IPS-18c (cell line): ENCODE data around the gene LUZP2.
A peak's percentile ranks its signal among the peaks of the same experiment; 100 is the strongest.

Experiments
- H3K4me3 ChIP-seq: 2 replicates; pipeline ENCODE4 v1.7.0; 2013; ENCODE audit warnings: low read depth, mild to moderate bottlenecking, low read length, moderate library complexity; ENCODE audit not compliant: insufficient read depth
- H3K9me3 ChIP-seq: one replicate; pipeline ENCODE4 v1.6.1; 2013; ENCODE audit warnings: mild to moderate bottlenecking, low read length, moderate library complexity; ENCODE audit not compliant: control insufficient read depth, insufficient read depth

Gene LUZP2

DNA sequence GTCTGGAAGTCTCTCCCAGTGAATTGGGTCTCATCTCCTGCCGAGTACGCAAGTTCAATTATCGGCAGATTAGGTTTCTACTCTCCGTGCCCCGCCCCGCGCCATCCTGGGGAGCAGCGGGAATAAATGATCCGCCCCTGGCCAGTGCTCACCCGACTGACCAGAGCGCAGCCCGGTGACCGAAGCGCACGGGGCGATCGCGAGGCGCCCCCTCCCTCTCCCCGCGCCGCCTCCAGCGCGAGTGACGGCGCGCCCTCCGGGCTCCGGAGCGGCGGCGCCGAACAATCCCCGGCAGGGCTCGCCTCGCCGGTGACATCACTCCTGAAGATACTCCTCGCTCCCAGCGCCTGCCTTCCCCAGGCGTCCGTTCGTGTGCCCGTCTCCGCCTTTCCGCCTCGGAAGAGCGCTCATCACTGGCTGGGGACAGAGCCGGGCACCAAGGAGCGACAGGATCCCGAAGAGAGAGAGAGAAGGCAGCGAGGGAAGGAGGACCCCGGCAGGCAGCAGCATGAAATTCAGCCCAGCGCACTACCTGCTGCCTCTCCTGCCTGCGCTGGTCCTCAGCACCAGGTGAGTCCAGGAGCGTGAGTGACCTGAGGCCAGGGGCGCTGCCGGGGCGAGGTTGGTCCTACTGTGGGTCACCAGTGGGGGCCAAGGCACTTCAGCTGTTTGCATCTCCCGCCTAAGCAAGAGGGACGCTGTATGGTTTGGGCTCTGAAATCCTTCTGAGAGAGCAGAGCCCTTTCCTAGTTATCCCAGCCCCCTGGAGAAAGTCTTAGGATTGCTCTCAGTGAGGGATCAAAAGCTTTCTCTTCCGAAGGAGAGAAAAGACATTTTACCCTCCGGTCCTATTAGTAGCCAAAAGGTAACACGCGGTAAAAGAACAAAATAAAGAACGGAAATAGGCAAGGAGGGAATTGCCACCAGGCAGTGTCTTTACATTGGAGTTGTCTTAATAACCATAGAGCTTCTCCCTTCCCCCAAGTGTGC is at the start of gene LUZP2:
Gene LUZP2 (plus strand): TSS at position 318 of the 990 bp plus-strand sequence.
- no peaks in the 10 kb centered on the region for H3K9me3 ChIP-seq

DNA sequence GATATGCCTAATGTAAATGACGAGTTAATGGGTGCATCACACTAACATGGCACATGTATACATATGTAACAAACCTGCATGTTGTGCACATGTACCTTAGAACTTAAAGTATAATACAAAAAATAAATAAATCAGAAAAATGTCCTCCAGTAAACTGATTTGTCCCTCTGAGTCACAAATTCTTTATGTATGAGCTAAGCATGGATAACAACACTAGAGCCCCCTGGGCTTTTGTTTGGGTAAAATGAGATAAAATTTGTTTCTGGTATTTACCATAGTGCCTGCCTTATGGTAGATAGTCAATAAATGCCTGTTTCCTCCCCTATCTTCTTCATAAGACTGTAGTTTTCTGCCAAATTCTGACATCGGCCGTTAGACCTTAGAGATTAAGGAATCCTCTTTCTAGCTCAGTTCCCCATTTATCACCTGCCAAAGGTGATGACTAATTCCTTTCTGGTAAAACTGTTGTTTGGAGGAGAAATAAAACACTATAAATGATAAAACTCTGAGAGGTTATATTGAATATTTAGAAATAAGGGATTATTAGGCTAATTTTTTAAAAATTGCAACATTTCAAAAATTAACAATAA is 43.6 kb upstream of the LUZP2 start:
- no peak overlapping the region for H3K4me3 ChIP-seq
- no peaks in the 10 kb centered on the region for H3K9me3 ChIP-seq

More for the DNA sequence above, at the start of gene LUZP2:
- H3K4me3 ChIP-seq, result peak within 1 kb of the TSS; percentile 80

DNA sequence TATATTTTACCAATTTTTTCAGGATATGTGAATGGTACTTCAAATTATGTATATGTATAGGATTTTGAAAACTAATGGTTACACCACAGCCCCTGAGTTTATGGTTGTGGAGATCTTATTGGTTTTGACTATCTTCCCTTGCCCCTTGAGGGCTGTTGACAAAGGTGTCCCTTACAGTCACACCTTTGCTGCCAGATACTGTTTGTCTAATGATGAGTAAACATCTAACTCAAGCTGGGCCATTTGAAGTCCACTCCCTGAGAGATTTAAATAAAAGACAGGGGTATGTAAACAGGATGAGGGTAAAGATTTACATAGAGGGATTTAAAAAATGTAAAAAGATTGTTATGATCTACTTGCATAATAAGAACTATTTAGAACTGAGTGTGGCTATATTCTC is 38.9 kb upstream of the LUZP2 start:
- Histone ChIP-seq H3K4me3 (no peak overlapping the region), H3K9me3 (no peaks in the 10 kb centered on the region)

DNA sequence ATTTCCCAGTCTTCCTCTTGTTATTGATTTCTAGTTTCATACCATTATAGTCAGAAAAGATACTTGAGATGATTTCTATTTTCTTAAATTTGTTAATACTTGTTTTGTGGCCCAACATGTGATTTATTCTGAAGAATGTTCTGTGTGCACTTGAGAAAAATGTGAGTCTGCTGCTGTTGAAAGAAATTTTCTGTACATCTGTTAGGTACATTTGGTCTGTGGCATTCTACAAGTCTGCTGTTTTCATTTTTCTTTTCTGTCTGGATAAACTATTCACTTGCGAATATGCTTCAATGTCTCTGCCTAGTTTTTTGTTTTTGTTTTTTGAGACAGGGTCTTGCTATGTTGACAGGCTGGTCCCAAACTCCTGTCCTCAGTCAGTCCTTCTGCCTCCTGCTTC is 26.4 kb upstream of the LUZP2 start:
- Histone ChIP-seq H3K9me3 (no peaks in the 10 kb centered on the region), H3K4me3 (no peak overlapping the region)

DNA sequence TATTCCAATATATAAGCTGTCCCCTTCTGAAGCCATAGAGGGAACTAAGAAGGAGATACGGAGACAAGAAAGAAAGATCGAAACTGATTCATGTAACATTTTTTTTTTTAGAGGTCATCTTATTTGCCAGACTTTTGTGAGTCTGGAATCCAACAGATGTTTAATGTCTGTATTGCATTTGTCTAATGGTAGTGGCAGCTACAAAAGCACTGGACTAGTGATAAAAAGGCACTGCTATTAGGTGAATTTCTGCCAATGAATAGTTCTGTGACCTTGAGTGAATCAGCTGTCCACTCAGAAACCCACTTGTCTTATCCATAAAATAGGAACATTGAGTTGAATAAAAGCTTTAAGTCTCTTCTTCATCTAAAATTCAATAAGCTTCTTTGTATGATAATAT is 25.8 kb upstream of the LUZP2 start:
- Histone ChIP-seq H3K9me3 (no peaks in the 10 kb centered on the region), H3K4me3 (no peak overlapping the region)

DNA sequence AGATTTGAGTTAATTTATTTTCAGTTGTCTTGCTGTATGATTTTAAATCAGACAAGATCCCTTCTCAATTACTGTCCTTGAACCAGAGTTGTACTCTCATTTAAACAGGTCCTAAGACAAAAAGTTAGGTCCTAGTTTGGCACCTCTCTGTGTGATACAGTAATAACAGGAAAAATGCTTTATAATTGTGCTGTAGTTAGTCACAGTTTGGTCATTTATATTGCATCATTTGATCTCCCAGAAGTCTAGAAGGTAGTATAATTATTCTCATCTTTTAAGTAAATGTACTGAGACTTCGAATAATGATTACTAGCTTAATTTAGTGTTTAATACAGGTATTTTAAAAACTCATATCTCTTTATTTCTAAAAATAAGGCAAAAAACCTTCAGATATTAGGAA is 18.1 kb upstream of the LUZP2 start:
- H3K4me3 ChIP-seq, result no peak overlapping the region
- H3K9me3 ChIP-seq, result no peaks in the 10 kb centered on the region

DNA sequence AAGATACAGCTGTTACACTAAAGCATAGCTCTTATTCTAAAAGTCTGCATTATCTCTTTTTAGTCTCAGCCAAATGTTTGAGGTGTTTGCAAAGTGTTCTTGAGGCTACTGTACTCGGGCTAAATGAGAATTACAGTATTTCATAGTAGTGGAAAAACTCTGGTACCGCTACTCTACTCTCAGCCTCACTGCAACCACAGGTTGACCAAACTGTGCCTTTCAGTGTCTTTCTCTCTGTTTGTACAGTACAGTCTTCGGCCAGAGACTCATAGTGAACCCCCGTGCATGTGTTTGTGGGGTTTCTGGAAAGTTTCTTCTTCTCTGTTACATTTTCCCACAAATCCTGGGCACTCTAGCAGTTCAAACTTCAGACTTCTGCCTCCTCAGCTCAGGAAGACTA is 7.4 kb upstream of the LUZP2 start:
- no peaks in the 10 kb centered on the region for H3K9me3 ChIP-seq
- no peak overlapping the region for H3K4me3 ChIP-seq

DNA sequence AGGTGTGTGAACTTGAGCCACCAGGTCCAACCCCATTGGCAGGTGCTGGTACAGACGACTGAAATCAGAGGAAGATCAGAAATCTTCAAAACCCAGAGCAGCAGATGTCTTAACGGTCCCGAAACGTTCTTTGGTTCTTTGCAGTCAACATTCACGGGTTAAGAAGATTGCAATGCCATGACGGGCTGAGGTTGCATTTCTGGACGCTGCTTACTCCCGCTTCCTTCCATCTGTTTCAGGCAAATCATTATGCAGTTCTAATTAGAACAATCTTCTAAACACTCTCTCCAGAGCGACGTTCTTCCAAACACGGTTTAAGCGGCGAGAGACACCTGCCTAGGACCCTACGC is 492 bp upstream of the LUZP2 start:
- Histone ChIP-seq H3K4me3 (peak overlapping the region; percentile 80), H3K9me3 (no peaks in the 10 kb centered on the region)

DNA sequence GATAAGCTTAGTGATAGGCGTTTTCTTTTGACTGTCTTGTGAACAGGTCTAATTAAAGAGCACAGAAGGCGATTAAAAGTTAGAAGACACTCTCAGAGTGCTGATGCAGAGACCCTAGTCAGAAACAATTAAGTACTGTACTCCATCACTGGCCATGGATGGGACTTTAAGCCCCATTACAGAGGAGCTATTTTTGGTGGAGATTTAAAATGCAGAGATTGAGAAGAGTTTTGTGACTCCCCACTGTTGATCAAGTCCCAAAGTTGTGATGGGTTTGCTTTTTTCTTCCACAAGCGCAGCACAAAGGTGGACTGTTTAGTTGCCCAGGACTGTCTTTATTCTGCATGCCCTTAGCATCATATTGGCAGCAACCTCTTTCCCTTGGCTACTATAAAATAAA is 978 bp downstream of the LUZP2 start:
- Histone ChIP-seq H3K4me3 (peak overlapping the region; percentile 80), H3K9me3 (no peaks in the 10 kb centered on the region)

DNA sequence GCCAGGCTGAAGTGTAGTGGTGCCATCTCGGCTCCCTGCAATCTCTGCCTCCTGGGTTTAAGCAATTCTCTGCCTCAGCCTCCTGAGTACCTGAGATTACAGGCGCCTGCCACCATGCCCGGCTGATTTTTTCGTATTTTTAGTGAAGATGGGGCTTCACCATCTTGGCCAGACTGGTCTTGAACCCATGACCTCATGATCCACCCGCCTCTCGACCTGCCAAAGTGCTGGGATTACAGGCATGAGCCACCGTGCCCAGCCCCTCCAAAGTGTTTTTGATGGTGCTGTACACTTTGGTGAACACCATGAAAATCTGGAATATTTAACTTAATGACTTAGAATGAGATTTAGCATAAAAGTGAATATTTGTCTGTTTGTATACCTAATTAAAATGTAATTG is 5.6 kb downstream of the LUZP2 start:
- H3K9me3 ChIP-seq, result no peaks in the 10 kb centered on the region
- no peak overlapping the region for H3K4me3 ChIP-seq

DNA sequence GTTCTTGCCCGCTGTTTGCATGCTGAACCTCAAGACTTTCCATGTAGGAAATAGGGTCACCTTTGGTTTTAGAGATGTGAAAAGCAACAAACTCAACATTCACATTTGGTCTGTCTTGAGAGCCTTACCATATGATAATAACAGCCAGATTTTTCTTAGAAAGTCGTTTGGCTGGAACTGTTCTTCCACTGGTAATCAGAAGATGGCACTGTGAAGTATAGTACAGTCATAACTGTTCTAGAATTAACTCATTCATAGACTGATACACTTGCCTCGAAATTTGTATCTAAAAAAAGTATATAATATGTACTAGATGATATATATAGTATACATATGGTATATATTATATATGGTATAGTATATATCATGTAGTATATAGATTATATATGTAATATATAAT is 12.3 kb downstream of the LUZP2 start:
- no peak overlapping the region for H3K4me3 ChIP-seq
- H3K9me3 ChIP-seq, result no peaks in the 10 kb centered on the region

DNA sequence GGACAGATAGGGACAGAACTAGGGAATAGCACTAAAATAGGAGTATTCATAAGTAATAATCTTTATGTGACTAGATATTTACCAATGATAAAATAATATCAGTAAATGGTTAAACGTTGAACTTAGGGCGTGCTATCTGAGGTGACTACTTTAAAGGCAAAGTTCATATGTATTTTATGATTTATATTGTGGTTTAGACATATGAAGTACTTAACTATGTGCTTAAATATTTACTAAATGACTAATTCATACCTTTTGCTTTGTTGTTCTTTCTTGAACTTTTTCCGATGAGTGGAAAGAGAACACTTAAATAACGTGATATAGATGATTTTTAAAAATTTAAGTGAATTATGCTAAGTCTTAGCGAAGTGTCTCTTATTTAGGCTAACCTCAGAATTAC is 14.7 kb downstream of the LUZP2 start:
- Histone ChIP-seq H3K4me3 (no peak overlapping the region), H3K9me3 (no peaks in the 10 kb centered on the region)

DNA sequence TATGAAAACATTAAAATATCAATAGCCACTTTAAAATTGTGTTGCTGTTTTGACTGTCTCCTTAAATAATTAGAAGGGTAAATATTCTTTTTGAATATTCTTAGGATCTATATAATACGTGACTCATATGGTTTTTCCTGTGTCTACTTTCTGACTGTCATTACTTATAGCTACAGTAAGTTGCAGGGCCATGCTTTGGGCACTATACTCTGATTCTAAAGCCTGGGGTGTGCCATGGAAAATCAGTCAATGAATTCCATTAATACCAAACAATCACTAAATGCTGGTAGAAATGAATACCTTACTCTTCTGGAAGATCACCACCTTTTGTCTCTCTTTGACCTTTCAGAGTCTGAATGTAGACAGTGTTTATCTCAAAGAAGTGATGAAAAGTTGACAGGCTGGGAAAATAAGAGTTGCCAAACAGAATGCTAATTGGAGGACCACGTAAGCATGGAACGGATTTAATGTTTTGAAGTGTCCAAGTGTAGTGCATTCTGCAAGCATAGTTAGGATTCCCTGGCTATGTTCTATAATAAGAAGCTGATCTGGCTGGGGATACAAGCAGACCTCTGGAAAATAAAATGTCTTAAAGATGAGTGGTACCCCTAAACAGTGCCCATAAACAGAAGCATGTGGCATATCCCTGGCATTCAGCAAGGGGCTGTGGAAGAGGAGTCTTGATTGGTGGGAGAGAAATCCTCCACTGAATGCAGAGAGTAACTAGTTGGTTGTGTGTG is 16.8 kb downstream of the LUZP2 start:
- Histone ChIP-seq H3K9me3 (no peaks in the 10 kb centered on the region), H3K4me3 (no peak overlapping the region)

DNA sequence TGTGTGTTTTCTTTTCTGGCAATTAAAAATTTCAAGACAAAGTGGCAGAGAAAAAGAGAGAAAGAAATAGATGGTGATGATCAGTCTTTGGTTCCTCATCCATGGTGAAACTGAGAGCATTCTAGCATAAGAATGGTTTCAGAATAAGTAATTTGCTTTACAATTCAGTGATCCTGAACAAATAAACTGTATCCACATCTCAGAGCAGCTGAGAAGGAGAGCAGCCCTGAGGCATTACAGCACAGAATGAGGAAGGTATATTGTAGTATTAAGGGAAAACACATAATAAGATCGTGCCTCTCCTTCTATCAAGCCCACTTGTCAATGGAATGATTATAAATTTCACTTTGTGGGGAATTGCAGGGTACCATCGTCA is 17.4 kb downstream of the LUZP2 start:
- Histone ChIP-seq H3K4me3 (no peak overlapping the region), H3K9me3 (no peaks in the 10 kb centered on the region)

DNA sequence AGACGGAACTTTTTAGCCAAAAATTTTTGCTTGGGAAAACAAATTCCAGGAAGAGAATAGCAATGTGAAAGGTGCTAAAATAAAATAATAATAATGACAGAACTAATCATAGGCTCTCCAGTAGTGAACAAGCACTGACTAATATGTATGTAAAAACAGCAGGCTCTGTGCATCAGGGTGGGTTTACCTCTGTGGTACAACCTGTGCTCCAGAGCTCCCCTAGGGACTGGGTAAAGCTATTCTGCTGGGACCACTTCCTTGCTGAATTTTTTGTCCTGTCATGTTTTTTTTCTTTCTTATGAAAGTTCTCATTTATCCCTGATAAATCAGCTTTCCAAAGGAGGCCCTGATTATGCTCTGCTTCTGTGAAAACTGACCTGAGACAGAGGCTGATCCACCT is 18.8 kb downstream of the LUZP2 start:
- H3K9me3 ChIP-seq, result no peaks in the 10 kb centered on the region
- no peak overlapping the region for H3K4me3 ChIP-seq

DNA sequence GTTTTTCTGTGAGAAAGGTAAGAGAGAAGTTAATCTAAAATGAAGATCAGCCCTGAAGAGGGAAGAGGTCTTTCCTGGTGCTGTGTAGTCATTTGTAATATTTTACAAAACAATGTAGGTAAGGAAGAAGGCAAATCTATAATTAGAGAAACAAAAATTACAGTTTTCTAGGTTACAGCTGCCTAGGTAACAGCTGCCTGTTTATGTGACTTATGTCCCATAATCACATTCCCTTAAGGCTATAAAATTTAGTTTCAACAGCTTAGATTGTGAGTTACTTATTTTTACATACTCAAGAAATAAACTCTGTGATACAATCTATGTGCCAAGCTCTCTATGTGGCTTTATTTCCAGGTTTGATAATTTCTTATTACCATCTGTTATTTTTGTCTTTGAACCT is 19.8 kb downstream of the LUZP2 start:
- H3K9me3 ChIP-seq, result no peaks in the 10 kb centered on the region
- no peak overlapping the region for H3K4me3 ChIP-seq

DNA sequence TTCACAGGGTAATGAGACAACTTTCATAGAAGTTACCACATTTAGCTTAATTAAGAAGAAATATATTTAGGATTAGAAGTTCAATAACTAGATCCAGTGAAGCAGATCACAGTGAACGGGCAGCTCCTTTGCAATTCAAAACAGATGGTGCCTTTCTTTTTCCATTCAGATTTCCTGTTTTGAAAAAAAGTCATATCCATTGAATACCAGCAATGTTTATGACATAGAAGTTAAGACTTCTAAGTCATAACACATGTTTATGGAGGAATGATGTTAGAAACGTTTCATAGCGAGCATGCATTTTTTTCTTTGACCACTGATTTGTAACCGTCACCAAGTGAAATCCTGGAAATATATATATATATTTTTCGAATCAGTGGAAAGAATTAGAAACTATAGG is 24.7 kb downstream of the LUZP2 start:
- Histone ChIP-seq H3K4me3 (no peak overlapping the region), H3K9me3 (no peaks in the 10 kb centered on the region)

DNA sequence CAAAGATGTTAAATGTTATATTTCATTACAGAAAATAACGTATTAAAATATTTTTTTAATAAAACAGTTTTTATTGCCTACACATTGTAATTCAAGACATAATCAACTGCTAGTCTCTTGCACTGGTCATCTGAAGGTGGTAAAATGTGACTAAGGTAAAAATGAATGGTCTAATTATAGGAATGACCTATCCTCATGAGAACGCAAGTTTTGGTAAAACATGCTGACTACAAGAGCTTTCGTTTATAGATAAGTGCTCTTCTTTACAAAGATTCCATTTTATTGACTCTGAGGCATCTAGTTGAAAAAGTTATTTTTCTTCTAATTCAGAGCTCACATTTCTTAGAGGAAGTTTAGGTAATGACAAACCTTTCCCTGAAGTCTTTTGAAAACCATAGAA is 27.3 kb downstream of the LUZP2 start:
- Histone ChIP-seq H3K9me3 (no peaks in the 10 kb centered on the region), H3K4me3 (no peak overlapping the region)
